ENCODE results near the gene ATP8B4. TPM values are rescaled to one million over a fixed set of nuclear protein-coding genes. Genes with fewer than 3 reads are reported as not detected.

The ATP8B4 gene
- total RNA-seq, 1 experiment from 2014 or later = not detected

- Histone ChIP-seq H3F3A (ENCODE audit: low read length, unreplicated experiment) (no peaks in the 10 kb centered on the region), H3K36me3 (ENCODE audit: low read depth, low read length) (no peaks in the 10 kb centered on the region), H3K4me3 (ENCODE audit: low read length) (no peak overlapping the region), H4K20me1 (ENCODE audit: low read length) (no peaks in the 10 kb centered on the region), H3K79me2 (ENCODE audit: low read length) (no peaks in the 10 kb centered on the region), H3K27me3 (ENCODE audit: low read length) (no peaks in the 10 kb centered on the region), H3K27ac (ENCODE audit: low read length) (no peak overlapping the region), H2AFZ (ENCODE audit: low read length) (no peak overlapping the region), H3K9me3 (ENCODE audit: low read length) (no peaks in the 10 kb centered on the region), H3K9ac (ENCODE audit: low read length) (no peak overlapping the region), H3K4me1 (ENCODE audit: insufficient read depth, low read length) (0 out of 2 replicates have a peak, but pooled peaks cover 12% of the 10 kb centered on the region), H3K9me2 (replicated peaks; ENCODE audit: low read length) (no peaks in the 10 kb centered on the region), H3K4me2 (ENCODE audit: low read length) (no peak overlapping the region)
- no peak for ATAC-seq
- POLR2A ChIA-PET (ENCODE audit: unreplicated experiment) = no interaction called here
- no peak for DNase-seq
- intact Hi-C loops (cut with micrococcal nuclease) = loop anchor here (10.0 kb wide), 1 partner anchor 232 kb away; no protein-coding TSS in a partner anchor
- CTCF ChIA-PET = no interaction called here
- TF ChIP-seq EZH2 (IDR thresholded peaks at IDR 0.05; ENCODE audit: low read length, unreplicated experiment) (no peak), EZH2phosphoT487 (IDR thresholded peaks at IDR 0.05; ENCODE audit: borderline replicate concordance, low read length) (no peak)
- TF ChIP-seq, protein P1, sequence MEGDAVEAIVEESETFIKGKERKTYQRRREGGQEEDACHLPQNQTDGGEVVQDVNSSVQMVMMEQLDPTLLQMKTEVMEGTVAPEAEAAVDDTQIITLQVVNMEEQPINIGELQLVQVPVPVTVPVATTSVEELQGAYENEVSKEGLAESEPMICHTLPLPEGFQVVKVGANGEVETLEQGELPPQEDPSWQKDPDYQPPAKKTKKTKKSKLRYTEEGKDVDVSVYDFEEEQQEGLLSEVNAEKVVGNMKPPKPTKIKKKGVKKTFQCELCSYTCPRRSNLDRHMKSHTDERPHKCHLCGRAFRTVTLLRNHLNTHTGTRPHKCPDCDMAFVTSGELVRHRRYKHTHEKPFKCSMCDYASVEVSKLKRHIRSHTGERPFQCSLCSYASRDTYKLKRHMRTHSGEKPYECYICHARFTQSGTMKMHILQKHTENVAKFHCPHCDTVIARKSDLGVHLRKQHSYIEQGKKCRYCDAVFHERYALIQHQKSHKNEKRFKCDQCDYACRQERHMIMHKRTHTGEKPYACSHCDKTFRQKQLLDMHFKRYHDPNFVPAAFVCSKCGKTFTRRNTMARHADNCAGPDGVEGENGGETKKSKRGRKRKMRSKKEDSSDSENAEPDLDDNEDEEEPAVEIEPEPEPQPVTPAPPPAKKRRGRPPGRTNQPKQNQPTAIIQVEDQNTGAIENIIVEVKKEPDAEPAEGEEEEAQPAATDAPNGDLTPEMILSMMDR (conservative IDR thresholded peaks at IDR 0.05; ENCODE audit: low read depth, low read length) = no peak
- no TSS peak for BruUV-seq (replicated peaks)
These were observed 212.1 kb downstream of the ATP8B4 start for GRCh38 chr15:49906966-49907365.

- no peaks in the 10 kb centered on the region for H3F3A ChIP-seq (ENCODE audit: low read length, unreplicated experiment)
- no peaks in the 10 kb centered on the region for H3K36me3 ChIP-seq (ENCODE audit: low read depth, low read length)
- POLR2A ChIA-PET (ENCODE audit: unreplicated experiment) = no interaction called here
- CTCF ChIA-PET = no interaction called here
- no peaks in the 10 kb centered on the region for H3K9me3 ChIP-seq (ENCODE audit: low read length)
- no peak overlapping the region for H3K27ac ChIP-seq (ENCODE audit: low read length)
- no peak overlapping the region for H3K4me3 ChIP-seq (ENCODE audit: low read length)
- 0 out of 2 replicates have a peak, but pooled peaks cover 12% of the 10 kb centered on the region for H3K4me1 ChIP-seq (ENCODE audit: insufficient read depth, low read length)
- ATAC-seq = no peak
- H2AFZ ChIP-seq (ENCODE audit: low read length) = no peak overlapping the region
- no peaks in the 10 kb centered on the region for H3K27me3 ChIP-seq (ENCODE audit: low read length)
- no peaks in the 10 kb centered on the region for H3K9me2 ChIP-seq (replicated peaks; ENCODE audit: low read length)
- no peak overlapping the region for H3K4me2 ChIP-seq (ENCODE audit: low read length)
- no peaks in the 10 kb centered on the region for H3K79me2 ChIP-seq (ENCODE audit: low read length)
- intact Hi-C loops (cut with micrococcal nuclease) = loop anchor here (10.0 kb wide), 1 partner anchor 230 kb away; no protein-coding TSS in a partner anchor
- no peak for TF ChIP-seq EZH2phosphoT487 (IDR thresholded peaks at IDR 0.05; ENCODE audit: borderline replicate concordance, low read length)
- no peak for TF ChIP-seq EZH2 (IDR thresholded peaks at IDR 0.05; ENCODE audit: low read length, unreplicated experiment)
- TF ChIP-seq, protein P1 (conservative IDR thresholded peaks at IDR 0.05; ENCODE audit: low read depth, low read length) = no peak
- no TSS peak for BruUV-seq (replicated peaks)
- no peak for DNase-seq
- no peak overlapping the region for H3K9ac ChIP-seq (ENCODE audit: low read length)
- H4K20me1 ChIP-seq (ENCODE audit: low read length) = no peaks in the 10 kb centered on the region
These were observed 213.8 kb downstream of the ATP8B4 start for GRCh38 chr15:49905221-49905620.

- Histone ChIP-seq H3K27me3 (ENCODE audit: low read length) (no peaks in the 10 kb centered on the region), H3K79me2 (ENCODE audit: low read length) (no peaks in the 10 kb centered on the region), H2AFZ (ENCODE audit: low read length) (no peak overlapping the region), H3K9me2 (replicated peaks; ENCODE audit: low read length) (no peaks in the 10 kb centered on the region), H3K36me3 (ENCODE audit: low read depth, low read length) (no peaks in the 10 kb centered on the region), H3K4me3 (ENCODE audit: low read length) (no peak overlapping the region), H3K9me3 (ENCODE audit: low read length) (no peaks in the 10 kb centered on the region), H3K27ac (ENCODE audit: low read length) (no peak overlapping the region), H3F3A (ENCODE audit: low read length, unreplicated experiment) (no peaks in the 10 kb centered on the region), H4K20me1 (ENCODE audit: low read length) (no peaks in the 10 kb centered on the region), H3K4me2 (ENCODE audit: low read length) (no peak overlapping the region), H3K9ac (ENCODE audit: low read length) (no peak overlapping the region), H3K4me1 (ENCODE audit: insufficient read depth, low read length) (0 out of 2 replicates have a peak, but pooled peaks cover 12% of the 10 kb centered on the region)
- intact Hi-C loops (cut with micrococcal nuclease) = loop anchor here (5.0 to 10.0 kb wide), 2 partner anchors 229 to 667 kb away; no protein-coding TSS in a partner anchor
- TF ChIP-seq EZH2phosphoT487 (IDR thresholded peaks at IDR 0.05; ENCODE audit: borderline replicate concordance, low read length) = no peak
- ChIA-PET CTCF (interaction anchor here (0.7 kb wide), 1 partner anchor 72 kb away, joined by 4 read pairs; no protein-coding TSS in a partner anchor), POLR2A (ENCODE audit: unreplicated experiment) (no interaction called here)
- DNase-seq (no peak), ATAC-seq (no peak)
- BruUV-seq (replicated peaks) = no TSS peak
These were observed 214.7 kb downstream of the ATP8B4 start for GRCh38 chr15:49904296-49904695.

All from PC-3 (cell line).